Head of caudate nucleus (tissue), 42 donors: ENCODE data around the gene ITIH6.
"Not testable (repeated sequence)": the region's sequence is repeated elsewhere in the genome, so short reads cannot be mapped to it uniquely, and the experiment has no call there.

Source experiments
- DNase-seq, 42 donors: peaks; one replicate each; pipeline versions ENCODE4 v3.0.0 to v3.0.0-alpha.2; 2020 to 2021; ENCODE audit warnings: mixed read lengths in 7 of 42
- intact Hi-C: fragments of 100-400 bp; cut with DNase I; formaldehyde crosslinking; loops from one replicate; pipeline ENCODE4 v1.15.0; 2022

The ITIH6 gene

GRCh38 chrX:54738567-54738966, 59.5 kb downstream of the ITIH6 start:
- intact Hi-C loops, DNase-seq: not testable (repeated sequence)

- DNase-seq, result not testable (repeated sequence)
Observed at GRCh38 chrX:54736298-54736942, 61.6 kb downstream of the ITIH6 start.

GRCh38 chrX:54721424-54721823, 76.6 kb downstream of the ITIH6 start:
- DNase-seq, result no peak
- intact Hi-C loops, result no loop called here

More at GRCh38 chrX:54736298-54736942, 61.6 kb downstream of the ITIH6 start:
- intact Hi-C loops, result not testable (repeated sequence)

- intact Hi-C loops, result no loop called here
- DNase-seq, result no peak
Observed at GRCh38 chrX:54715621-54716020, 82.4 kb downstream of the ITIH6 start.

- intact Hi-C loops, result no loop called here
Observed at GRCh38 chrX:54714424-54714823, 83.6 kb downstream of the ITIH6 start.

GRCh38 chrX:54711735-54712134, 86.3 kb downstream of the ITIH6 start:
- no peak for DNase-seq
- intact Hi-C loops, result no loop called here

More at GRCh38 chrX:54714424-54714823, 83.6 kb downstream of the ITIH6 start:
- DNase-seq, result no peak

- DNase-seq, result no peak
- intact Hi-C loops, result no loop called here
Observed at GRCh38 chrX:54710920-54711319, 87.1 kb downstream of the ITIH6 start.

GRCh38 chrX:54708404-54708803, 89.7 kb downstream of the ITIH6 start:
- intact Hi-C loops, result no loop called here
- no peak for DNase-seq
